AG10803 (cell line): ENCODE results near the gene ZFP36L1.

Source experiments
- DNase-seq: peaks from one replicate; pipeline ENCODE4 v3.0.0; 2010; ENCODE audit warnings: low read depth
- H3K4me3 ChIP-seq: 2 replicates; pipeline ENCODE4 v1.5.1; 2011; ENCODE audit warnings: mild to moderate bottlenecking, low read length, control low read depth
- CTCF ChIP-seq: conservative IDR thresholded peaks from 2 replicates; pipeline ENCODE4 v1.5.1; 2011; ENCODE audit warnings: mild to moderate bottlenecking, low read length, control low read depth, inconsistent platforms

ZFP36L1 gene

DNA sequence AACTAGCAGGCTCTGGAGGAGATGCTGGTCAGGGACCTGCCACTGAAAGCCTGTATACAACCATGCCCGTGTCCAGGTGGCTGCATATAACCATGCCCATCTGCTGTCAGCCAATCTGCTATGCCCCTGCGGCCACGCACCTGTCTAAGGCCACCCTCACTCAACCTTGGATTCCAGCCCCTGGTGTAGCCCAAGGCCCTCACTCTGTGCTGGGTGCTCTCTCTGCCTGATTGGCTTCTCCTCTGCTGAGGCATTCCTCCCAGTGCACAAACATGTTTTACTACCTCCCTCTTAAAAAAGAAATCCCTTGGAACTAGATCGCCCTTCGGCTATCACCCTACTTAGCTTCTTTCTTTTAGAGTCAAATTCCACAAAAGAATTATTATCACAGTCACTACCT lies 45.5 kb downstream of the ZFP36L1 start:
- no peak overlapping the region for H3K4me3 ChIP-seq
- no peak for DNase-seq
- no peak for TF ChIP-seq CTCF

DNA sequence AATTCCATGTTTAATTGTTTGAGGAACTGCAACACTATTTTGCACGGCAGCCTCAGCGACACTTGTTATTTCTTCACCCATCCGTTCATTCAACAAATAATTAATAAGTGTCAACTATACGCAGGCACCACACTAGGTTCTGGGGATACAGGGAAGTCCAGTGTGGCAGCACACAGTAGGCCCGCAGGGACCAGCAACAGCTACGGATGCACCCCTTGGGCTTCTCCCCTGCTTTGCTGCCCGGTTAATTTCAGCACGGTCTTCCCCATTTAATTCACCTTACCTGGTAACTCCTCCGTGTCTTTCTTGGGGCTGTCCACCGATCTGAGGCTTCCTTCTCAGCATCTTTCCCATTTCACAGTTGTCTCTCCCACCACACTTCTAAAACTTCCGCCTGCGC lies 48.3 kb downstream of the ZFP36L1 start:
- H3K4me3 ChIP-seq, result no peak overlapping the region
- no peak for DNase-seq
- TF ChIP-seq CTCF, result no peak

- no peak overlapping the region for H3K4me3 ChIP-seq
- DNase-seq, result no peak
- TF ChIP-seq CTCF, result no peak
Observed at GRCh38 chr14:68741839-68742470, 50.9 kb downstream of the ZFP36L1 start.

GRCh38 chr14:68741477-68741791 lies 51.4 kb downstream of the ZFP36L1 start:
- DNase-seq, result no peak
- no peak for TF ChIP-seq CTCF
- no peak overlapping the region for H3K4me3 ChIP-seq

- H3K4me3 ChIP-seq, result no peak overlapping the region
- DNase-seq, result no peak
- no peak for TF ChIP-seq CTCF
Observed at GRCh38 chr14:68740788-68741476, 51.9 kb downstream of the ZFP36L1 start.

GRCh38 chr14:68739701-68740100 lies 53.2 kb downstream of the ZFP36L1 start:
- no peak for DNase-seq
- TF ChIP-seq CTCF, result no peak
- H3K4me3 ChIP-seq, result no peak overlapping the region

DNA sequence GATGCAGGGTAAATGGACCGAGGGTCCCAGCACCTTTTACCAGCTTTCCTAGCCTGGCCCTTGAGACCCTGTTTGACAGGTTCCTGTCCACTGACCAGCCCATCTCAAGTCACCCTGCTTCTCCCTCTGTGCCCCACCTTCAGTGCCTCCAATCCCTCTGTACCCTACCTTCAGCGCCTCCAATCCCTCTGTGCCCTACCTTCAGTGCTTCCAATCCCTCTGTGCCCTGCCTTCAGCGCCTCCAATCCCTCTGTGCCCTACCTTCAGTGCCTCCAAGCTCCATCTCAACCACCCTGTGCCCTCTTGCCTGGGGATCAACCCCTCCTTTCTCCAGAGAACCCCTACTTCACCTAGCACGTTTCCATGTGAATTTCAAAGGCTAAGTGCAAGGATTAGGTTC lies 54.3 kb downstream of the ZFP36L1 start:
- DNase-seq, result no peak
- H3K4me3 ChIP-seq, result no peak overlapping the region
- no peak for TF ChIP-seq CTCF
